Activated CD4-positive, alpha-beta memory T cell treated with anti-CD3 and anti-CD28 coated beads for 36 hours (primary cell): ENCODE measurements around the gene COL20A1. TPM values are rescaled to one million over a fixed set of nuclear protein-coding genes. Genes with fewer than 3 reads are reported as not detected.

ENCODE experiments used
- CTCF ChIA-PET: fragments of 350-600 bp; sonication (Branson Sonifier 250); formaldehyde crosslinking; loops from one replicate; lab custom pipeline; 2021; ENCODE audit warnings: antibody characterized with exemption, inconsistent platforms; lab: Charles Lee
- POLR2A ChIA-PET: fragments of 350-600 bp; sonication (Branson Sonifier 250); formaldehyde crosslinking; loops from one replicate; lab custom pipeline; 2021; ENCODE audit warnings: antibody characterized with exemption; lab: Charles Lee
- DNase-seq: peaks from one replicate; pipeline ENCODE4 v3.0.0-alpha.2; 2020
- H3K27ac Mint-ChIP-seq: one replicate; pipeline ENCODE4 v1.8.0; 2021; ENCODE audit warnings: mixed read lengths
- H3K27me3 Mint-ChIP-seq: one replicate; pipeline ENCODE4 v1.8.0; 2021; ENCODE audit warnings: mixed read lengths
- H3K36me3 Mint-ChIP-seq: one replicate; pipeline ENCODE4 v1.8.0; 2021; ENCODE audit warnings: mixed read lengths
- H3K4me1 Mint-ChIP-seq: one replicate; pipeline ENCODE4 v1.8.0; 2021; ENCODE audit warnings: low read depth, mixed read lengths
- H3K4me3 Mint-ChIP-seq: one replicate; pipeline ENCODE4 v1.8.0; 2021; ENCODE audit warnings: mild to moderate bottlenecking, mixed read lengths
- H3K9me3 Mint-ChIP-seq: one replicate; pipeline ENCODE4 v1.8.0; 2021; ENCODE audit warnings: mixed read lengths
- intact Hi-C: fragments of 100-400 bp; cut with micrococcal nuclease; formaldehyde crosslinking; loops from one replicate; pipeline ENCODE4 v1.15.1; 2023
- total RNA-seq, 2 experiments: library from RNA; stranded (reverse); gene quantifications; one replicate each; pipeline ENCODE4 v1.2.3, GENCODE V29; 2021

COL20A1 gene
- total RNA-seq, 2 experiments from 2014 or later, result not detected

GRCh38 chr20:63273635-63274380 lies 19.2 kb upstream of the COL20A1 start:
- intact Hi-C loops, result loop anchor here (5.0 kb wide), 1 partner anchor 57 kb away; the partner anchor contains the start of gene YTHDF1
- Mint-ChIP-seq H3K27ac (peak overlapping the region; percentile 61), H3K9me3 (no peaks in the 10 kb centered on the region), H3K27me3 (no peaks in the 10 kb centered on the region), H3K4me3 (peak overlapping the region; percentile 81), H3K36me3 (peaks cover 7% of the 10 kb centered on the region), H3K4me1 (peaks cover 24% of the 10 kb centered on the region)
- ChIA-PET CTCF (interaction anchor here (0.7 to 3.0 kb wide), 3 partner anchors 18 to 50 kb away, joined by 3 to 25 read pairs (median 3); no protein-coding TSS in a partner anchor), POLR2A (interaction anchor here (1.0 to 1.5 kb wide), 2 partner anchors 14 to 59 kb away, joined by 3 to 6 read pairs; no protein-coding TSS in a partner anchor)
- peak; percentile 12 for DNase-seq

GRCh38 chr20:63274381-63275228 lies 18.4 kb upstream of the COL20A1 start:
- peaks cover 10% of the 10 kb centered on the region for H3K36me3 Mint-ChIP-seq
- H3K27ac Mint-ChIP-seq, result no peak overlapping the region
- no peak for DNase-seq
- ChIA-PET POLR2A (no interaction called here), CTCF (interaction anchor here (0.7 kb wide), 1 partner anchor 51 kb away, joined by 3 read pairs; no protein-coding TSS in a partner anchor)
- H3K27me3 Mint-ChIP-seq, result no peaks in the 10 kb centered on the region
- H3K4me1 Mint-ChIP-seq, result peaks cover 24% of the 10 kb centered on the region
- peak overlapping the region; percentile 32 for H3K4me3 Mint-ChIP-seq
- intact Hi-C loops, result loop anchor here (5.0 kb wide), 1 partner anchor 57 kb away; the partner anchor contains the start of gene YTHDF1
- H3K9me3 Mint-ChIP-seq, result no peaks in the 10 kb centered on the region

GRCh38 chr20:63275825-63276224 lies 17.2 kb upstream of the COL20A1 start:
- ChIA-PET POLR2A (no interaction called here), CTCF (no interaction called here)
- intact Hi-C loops, result no loop called here
- no peak overlapping the region for H3K27ac Mint-ChIP-seq
- peaks cover 12% of the 10 kb centered on the region for H3K36me3 Mint-ChIP-seq
- no peaks in the 10 kb centered on the region for H3K9me3 Mint-ChIP-seq
- H3K4me1 Mint-ChIP-seq, result peaks cover 24% of the 10 kb centered on the region
- H3K27me3 Mint-ChIP-seq, result no peaks in the 10 kb centered on the region
- no peak overlapping the region for H3K4me3 Mint-ChIP-seq
- no peak for DNase-seq

- Mint-ChIP-seq H3K36me3 (peaks cover 12% of the 10 kb centered on the region), H3K4me3 (no peak overlapping the region), H3K27me3 (no peaks in the 10 kb centered on the region), H3K9me3 (no peaks in the 10 kb centered on the region), H3K27ac (no peak overlapping the region), H3K4me1 (peaks cover 18% of the 10 kb centered on the region)
- ChIA-PET POLR2A (no interaction called here), CTCF (interaction anchor here (1.0 kb wide), 1 partner anchor 53 kb away, joined by 5 read pairs; no protein-coding TSS in a partner anchor)
- DNase-seq, result no peak
- intact Hi-C loops, result no loop called here
Measured at GRCh38 chr20:63276956-63277355, 16.0 kb upstream of the COL20A1 start.

GRCh38 chr20:63277466-63278272 lies 15.3 kb upstream of the COL20A1 start:
- ChIA-PET POLR2A (no interaction called here), CTCF (no interaction called here)
- no peak overlapping the region for H3K4me3 Mint-ChIP-seq
- H3K4me1 Mint-ChIP-seq, result peaks cover 18% of the 10 kb centered on the region
- no peak overlapping the region for H3K27ac Mint-ChIP-seq
- no peaks in the 10 kb centered on the region for H3K9me3 Mint-ChIP-seq
- intact Hi-C loops, result no loop called here
- H3K27me3 Mint-ChIP-seq, result no peaks in the 10 kb centered on the region
- no peak for DNase-seq
- H3K36me3 Mint-ChIP-seq, result peaks cover 12% of the 10 kb centered on the region

- Mint-ChIP-seq H3K9me3 (no peaks in the 10 kb centered on the region), H3K36me3 (peaks cover 12% of the 10 kb centered on the region), H3K27ac (no peak overlapping the region), H3K4me1 (peaks cover 16% of the 10 kb centered on the region), H3K27me3 (no peaks in the 10 kb centered on the region), H3K4me3 (no peak overlapping the region)
- CTCF ChIA-PET, result no interaction called here
- POLR2A ChIA-PET, result no interaction called here
- intact Hi-C loops, result no loop called here
- no peak for DNase-seq
Measured at GRCh38 chr20:63278661-63279060, 14.3 kb upstream of the COL20A1 start.

GRCh38 chr20:63279931-63280330 lies 13.1 kb upstream of the COL20A1 start:
- CTCF ChIA-PET, result interaction anchor here (0.7 to 1.7 kb wide), 3 partner anchors 30 to 57 kb away, joined by 3 to 6 read pairs (median 4); no protein-coding TSS in a partner anchor
- H3K4me3 Mint-ChIP-seq, result no peak overlapping the region
- POLR2A ChIA-PET, result no interaction called here
- H3K9me3 Mint-ChIP-seq, result no peaks in the 10 kb centered on the region
- no peak overlapping the region for H3K27ac Mint-ChIP-seq
- intact Hi-C loops, result no loop called here
- no peaks in the 10 kb centered on the region for H3K27me3 Mint-ChIP-seq
- H3K4me1 Mint-ChIP-seq, result peaks cover 8% of the 10 kb centered on the region
- no peak for DNase-seq
- peaks cover 12% of the 10 kb centered on the region for H3K36me3 Mint-ChIP-seq

GRCh38 chr20:63280371-63280770 lies 12.6 kb upstream of the COL20A1 start:
- no peak overlapping the region for H3K4me3 Mint-ChIP-seq
- H3K27me3 Mint-ChIP-seq, result no peaks in the 10 kb centered on the region
- ChIA-PET CTCF (interaction anchor here (0.7 to 1.7 kb wide), 3 partner anchors 29 to 57 kb away, joined by 3 to 6 read pairs (median 4); no protein-coding TSS in a partner anchor), POLR2A (no interaction called here)
- H3K4me1 Mint-ChIP-seq, result peaks cover 4% of the 10 kb centered on the region
- no peak for DNase-seq
- intact Hi-C loops, result no loop called here
- no peak overlapping the region for H3K27ac Mint-ChIP-seq
- peaks cover 12% of the 10 kb centered on the region for H3K36me3 Mint-ChIP-seq
- no peaks in the 10 kb centered on the region for H3K9me3 Mint-ChIP-seq

- Mint-ChIP-seq H3K27me3 (no peaks in the 10 kb centered on the region), H3K9me3 (no peaks in the 10 kb centered on the region), H3K36me3 (peaks cover 14% of the 10 kb centered on the region), H3K4me1 (peaks cover 4% of the 10 kb centered on the region), H3K4me3 (no peak overlapping the region), H3K27ac (no peak overlapping the region)
- ChIA-PET POLR2A (no interaction called here), CTCF (interaction anchor here (1.0 to 1.7 kb wide), 3 partner anchors 8 to 58 kb away, joined by 4 to 6 read pairs (median 5); partner anchors contain the start of gene ARFGAP1)
- intact Hi-C loops, result no loop called here
- DNase-seq, result no peak
Measured at GRCh38 chr20:63280929-63281545, 11.9 kb upstream of the COL20A1 start.

GRCh38 chr20:63281742-63282665 lies 11.0 kb upstream of the COL20A1 start:
- intact Hi-C loops, result no loop called here
- Mint-ChIP-seq H3K4me1 (peaks cover 4% of the 10 kb centered on the region), H3K9me3 (no peaks in the 10 kb centered on the region), H3K27me3 (no peaks in the 10 kb centered on the region), H3K36me3 (peaks cover 12% of the 10 kb centered on the region), H3K4me3 (no peak overlapping the region), H3K27ac (no peak overlapping the region)
- DNase-seq, result no peak
- ChIA-PET POLR2A (no interaction called here), CTCF (interaction anchor here (1.3 kb wide), 1 partner anchor 9 kb away, joined by 5 read pairs; the partner anchor contains the start of gene ARFGAP1)
